Gastroesophageal sphincter (tissue), 4 donors: ENCODE results near the gene PDIA3. TPM values are rescaled to one million over a fixed set of nuclear protein-coding genes. Genes with fewer than 3 reads are reported as not detected.
"Not testable (repeated sequence)": the region's sequence is repeated elsewhere in the genome, so short reads cannot be mapped to it uniquely, and the experiment has no call there.

Experiments
- ATAC-seq: fragments of 150-250 bp; one replicate; pipeline ENCODE4 v1.9.1; 2016; ENCODE audit warnings: mild to moderate bottlenecking, moderate library complexity
- H3K27ac ChIP-seq, 4 donors: fragments of 200-600 bp; sonication (generic) in 3 of 4; 1 replicate in 3 of 4; 2 replicates in 1 of 4; pipeline ENCODE4 v1.5.1; 2016 to 2019
- H3K27me3 ChIP-seq: fragments of 200-600 bp; sonication (generic); one replicate; pipeline ENCODE4 v1.5.1; 2019
- H3K36me3 ChIP-seq, 2 donors: fragments of 200-600 bp; sonication (generic); one replicate each; pipeline ENCODE4 v1.5.1; 2019; ENCODE audit warnings: control low read depth in 1 of 2
- H3K4me1 ChIP-seq, 3 donors: fragments of 200-600 bp; sonication (generic); 1 replicate in 2 of 3; 2 replicates in 1 of 3; pipeline ENCODE4 v1.5.1; 2016 to 2019; ENCODE audit warnings: control low read depth in 2 of 3
- H3K4me3 ChIP-seq, 2 donors: fragments of 200-600 bp; sonication (generic); one replicate each; pipeline ENCODE4 v1.5.1; 2019; ENCODE audit warnings: mild to moderate bottlenecking in 1 of 2, moderate library complexity in 1 of 2
- H3K9me3 ChIP-seq, 3 donors: fragments of 200-600 bp; sonication (generic); one replicate each; pipeline ENCODE4 v1.5.1; 2017 to 2019; ENCODE audit warnings: control low read depth in 2 of 3
- CTCF ChIP-seq, 4 experiments: fragments of 200-600 bp in 2 of 4; fragments of 450-650 bp in 2 of 4; sonication (generic) in 1 of 4; IDR thresholded peaks; one replicate each; pipeline ENCODE4 v1.5.1; 2017 to 2019; ENCODE audit warnings: antibody characterized with exemption in 4 of 4, mild to moderate bottlenecking in 2 of 4, moderate library complexity in 2 of 4
- EP300 ChIP-seq: sonication (generic); formaldehyde crosslinking; IDR thresholded peaks from one replicate; pipeline ENCODE4 v1.6.1; 2017; ENCODE audit warnings: antibody characterized with exemption, mild to moderate bottlenecking
- POLR2A ChIP-seq, 2 donors: fragments of 450-650 bp; IDR thresholded peaks; one replicate each; pipeline ENCODE4 v1.6.1; 2017; ENCODE audit warnings: antibody characterized with exemption in 2 of 2, mild to moderate bottlenecking in 2 of 2, moderate library complexity in 1 of 2
- POLR2AphosphoS5 ChIP-seq: sonication (generic); formaldehyde crosslinking; IDR thresholded peaks from one replicate; pipeline ENCODE4 v1.6.1; 2017; ENCODE audit warnings: antibody characterized with exemption
- WGBS, 2 donors: methylation state at CpG; one replicate each; pipeline ENCODE4 v1.1.5; 2018; ENCODE audit warnings: low coverage in 1 of 2; 5-methylcytosine and 5-hydroxymethylcytosine counted together
- total RNA-seq, 4 donors: library from RNA; depleted of rRNA; stranded (reverse); fragments of >200 nt; gene quantifications; one replicate each; pipeline ENCODE4 v1.1.0, GENCODE V29; 2016

PDIA3 gene
- total RNA-seq, 4 donors from 2014 or later = 85.3 to 141 (median 113) TPM

GRCh38 chr15:43735416-43735815 is 10.8 kb upstream of the PDIA3 start:
- 54 to 87% methylated on average over 2 to 6 of the region's 6 CpGs for WGBS, 2 donors
- Histone ChIP-seq H3K9me3 (no peaks in the 10 kb centered on the region), H3K4me1 (no peaks in the 10 kb centered on the region), H3K36me3 (no peaks in the 10 kb centered on the region), H3K27ac (no peak overlapping the region), H3K27me3 (no peaks in the 10 kb centered on the region), H3K4me3 (no peak overlapping the region)
- TF ChIP-seq CTCF (IDR thresholded peaks at IDR 0.05) = no peak
- no peak for TF ChIP-seq EP300
- no peak for TF ChIP-seq POLR2A (IDR thresholded peaks at IDR 0.05)
- no peak for TF ChIP-seq POLR2AphosphoS5
- no peak for ATAC-seq

- H3K4me3 ChIP-seq = peak overlapping the region; percentile 76 to 78
- not testable (repeated sequence) for H3K9me3 ChIP-seq, H3K36me3 ChIP-seq, H3K27me3 ChIP-seq, ATAC-seq
- 0 to 2% methylated on average over 2 to 6 of the region's 12 CpGs for WGBS, 2 donors
- peaks cover 0 to 52% (median 21%) of the 10 kb centered on the region in 3 donors for H3K4me1 ChIP-seq
- H3K27ac ChIP-seq = peak overlapping the region; percentile 95 to 97 (median 95)
Observed at GRCh38 chr15:43746903-43747309, 668 bp downstream of the PDIA3 start.

- ATAC-seq = no peak
- Histone ChIP-seq H3K27ac (peak overlapping the region in 1 of 4 donors; percentile 19), H3K4me3 (peak overlapping the region in 1 of 2 donors; percentile 76), H3K9me3 (no peaks in the 10 kb centered on the region), H3K27me3 (no peaks in the 10 kb centered on the region), H3K4me1 (peaks cover 0 to 65% (median 21%) of the 10 kb centered on the region in 3 donors), H3K36me3 (peaks cover 0 to 11% of the 10 kb centered on the region in 2 donors)
- WGBS, 2 donors = 42 to 50% methylated on average over 3 of the region's 3 CpGs
- TF ChIP-seq POLR2AphosphoS5 (no peak), CTCF (IDR thresholded peaks at IDR 0.05) (no peak), EP300 (no peak), POLR2A (IDR thresholded peaks at IDR 0.05) (no peak)
Observed at GRCh38 chr15:43748376-43748775, 2.1 kb downstream of the PDIA3 start.

- Histone ChIP-seq H3K9me3 (no peaks in the 10 kb centered on the region), H3K27ac (peak overlapping the region in 2 of 4 donors; percentile 1 to 19), H3K4me3 (peak overlapping the region in 1 of 2 donors; percentile 6), H3K36me3 (peaks cover 0 to 22% of the 10 kb centered on the region in 2 donors), H3K27me3 (no peaks in the 10 kb centered on the region), H3K4me1 (peaks cover 0 to 67% (median 21%) of the 10 kb centered on the region in 3 donors)
- no peak for ATAC-seq
- WGBS, 2 donors = 43 to 80% methylated on average over 9 to 11 of the region's 12 CpGs
- no peak for TF ChIP-seq CTCF (IDR thresholded peaks at IDR 0.05)
- no peak for TF ChIP-seq POLR2AphosphoS5
- no peak for TF ChIP-seq POLR2A (IDR thresholded peaks at IDR 0.05)
- TF ChIP-seq EP300 = no peak
Observed at GRCh38 chr15:43749690-43750345, 3.6 kb downstream of the PDIA3 start.

DNA sequence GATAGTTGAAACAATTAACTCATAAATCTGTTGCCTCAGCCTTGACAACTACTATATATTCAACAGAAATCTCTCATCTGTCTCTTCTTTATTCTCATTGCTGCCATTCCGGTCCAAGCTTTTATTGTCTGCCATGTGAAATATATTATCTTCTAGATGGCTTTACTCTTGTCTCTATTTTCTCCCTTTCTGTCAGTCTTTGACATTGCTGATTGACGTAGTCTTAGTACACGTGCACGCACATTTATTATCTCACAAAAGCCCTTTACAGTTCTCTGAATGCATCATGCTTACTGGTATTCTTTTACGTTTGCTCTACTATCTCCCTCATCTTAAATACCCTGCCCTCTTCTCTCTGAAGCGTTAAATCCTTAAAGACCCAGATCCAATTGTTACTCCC is 5.6 kb downstream of the PDIA3 start:
- 76 to 82% methylated on average over 6 of the region's 6 CpGs for WGBS, 2 donors
- Histone ChIP-seq H3K36me3 (peaks cover 0 to 43% of the 10 kb centered on the region in 2 donors), H3K4me1 (peaks cover 0 to 61% (median 21%) of the 10 kb centered on the region in 3 donors), H3K27me3 (no peaks in the 10 kb centered on the region), H3K4me3 (no peak overlapping the region), H3K9me3 (no peaks in the 10 kb centered on the region), H3K27ac (no peak overlapping the region)
- no peak for ATAC-seq
- TF ChIP-seq POLR2A (IDR thresholded peaks at IDR 0.05) (no peak), CTCF (IDR thresholded peaks at IDR 0.05) (no peak), POLR2AphosphoS5 (no peak), EP300 (no peak)
